Hepatocyte (in vitro differentiated cells): Measurements from ENCODE around the gene XPNPEP1.

Experiments
- EZH2phosphoT487 ChIP-seq: fragments of 200-600 bp; sonication (generic); IDR thresholded peaks from one replicate; pipeline ENCODE4 v1.6.1; 2018; ENCODE audit warnings: antibody characterized with exemption, mild to moderate bottlenecking, low read depth, moderate library complexity; ENCODE audit not compliant: unreplicated experiment, severe bottlenecking
- TF ChIP-seq, protein P1 (sequence below): fragments of 200-600 bp; sonication (generic); IDR thresholded peaks from 2 replicates; pipeline ENCODE4 v1.5.1; 2016; ENCODE audit warnings: antibody characterized with exemption, mild to moderate bottlenecking; ENCODE audit not compliant: poor library complexity

GRCh38 chr10:109859221-109859620 is 64.1 kb downstream of the XPNPEP1 start:
- TF ChIP-seq, protein P1, sequence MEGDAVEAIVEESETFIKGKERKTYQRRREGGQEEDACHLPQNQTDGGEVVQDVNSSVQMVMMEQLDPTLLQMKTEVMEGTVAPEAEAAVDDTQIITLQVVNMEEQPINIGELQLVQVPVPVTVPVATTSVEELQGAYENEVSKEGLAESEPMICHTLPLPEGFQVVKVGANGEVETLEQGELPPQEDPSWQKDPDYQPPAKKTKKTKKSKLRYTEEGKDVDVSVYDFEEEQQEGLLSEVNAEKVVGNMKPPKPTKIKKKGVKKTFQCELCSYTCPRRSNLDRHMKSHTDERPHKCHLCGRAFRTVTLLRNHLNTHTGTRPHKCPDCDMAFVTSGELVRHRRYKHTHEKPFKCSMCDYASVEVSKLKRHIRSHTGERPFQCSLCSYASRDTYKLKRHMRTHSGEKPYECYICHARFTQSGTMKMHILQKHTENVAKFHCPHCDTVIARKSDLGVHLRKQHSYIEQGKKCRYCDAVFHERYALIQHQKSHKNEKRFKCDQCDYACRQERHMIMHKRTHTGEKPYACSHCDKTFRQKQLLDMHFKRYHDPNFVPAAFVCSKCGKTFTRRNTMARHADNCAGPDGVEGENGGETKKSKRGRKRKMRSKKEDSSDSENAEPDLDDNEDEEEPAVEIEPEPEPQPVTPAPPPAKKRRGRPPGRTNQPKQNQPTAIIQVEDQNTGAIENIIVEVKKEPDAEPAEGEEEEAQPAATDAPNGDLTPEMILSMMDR, result no peak
- no peak for TF ChIP-seq EZH2phosphoT487
